ENCODE measurements around the gene UBASH3B.
A peak's percentile ranks its signal among the peaks of the same experiment; 100 is the strongest.

Gene UBASH3B

GRCh38 chr11:122786896-122787295 lies 131.4 kb downstream of the UBASH3B start:
- Histone ChIP-seq H3K4me1 (ENCODE audit: insufficient read depth, low read length, poor library complexity, severe bottlenecking) (no peaks in the 10 kb centered on the region), H3K36me3 (ENCODE audit: insufficient read depth, low read length) (peaks cover 91% of the 10 kb centered on the region), H3K27me3 (ENCODE audit: insufficient read depth, low read length, poor library complexity, severe bottlenecking) (no peaks in the 10 kb centered on the region), H3K4me2 (ENCODE audit: low read depth, low read length, poor library complexity, severe bottlenecking) (no peak overlapping the region), H4K20me1 (ENCODE audit: insufficient read depth, low read length, poor library complexity, severe bottlenecking) (no peaks in the 10 kb centered on the region), H3F3A (ENCODE audit: low read depth) (no peaks in the 10 kb centered on the region), H2AFZ (ENCODE audit: low read length) (no peak overlapping the region), H3K9me3 (ENCODE audit: insufficient read depth, low read depth, low read length) (no peaks in the 10 kb centered on the region), H3K9ac (ENCODE audit: low read depth, low read length, poor library complexity, severe bottlenecking) (no peak overlapping the region), H3K9me2 (replicated peaks; ENCODE audit: low read depth, low read length) (no peaks in the 10 kb centered on the region), H3K4me3 (ENCODE audit: low read length, poor library complexity, severe bottlenecking) (no peak overlapping the region), H3K79me2 (ENCODE audit: insufficient read depth, low read length) (no peaks in the 10 kb centered on the region)
- TF ChIP-seq EZH2phosphoT487 (IDR thresholded peaks at IDR 0.05; ENCODE audit: borderline replicate concordance) (no peak), CTCF (conservative IDR thresholded peaks at IDR 0.05; ENCODE audit: low read length) (no peak)

- H3K27me3 ChIP-seq (ENCODE audit: insufficient read depth, low read length, poor library complexity, severe bottlenecking): no peaks in the 10 kb centered on the region
- H3K9me2 ChIP-seq (replicated peaks; ENCODE audit: low read depth, low read length): no peaks in the 10 kb centered on the region
- H3K4me1 ChIP-seq (ENCODE audit: insufficient read depth, low read length, poor library complexity, severe bottlenecking): no peaks in the 10 kb centered on the region
- H3K4me2 ChIP-seq (ENCODE audit: low read depth, low read length, poor library complexity, severe bottlenecking): no peak overlapping the region
- H3F3A ChIP-seq (ENCODE audit: low read depth): no peaks in the 10 kb centered on the region
- no peaks in the 10 kb centered on the region for H3K79me2 ChIP-seq (ENCODE audit: insufficient read depth, low read length)
- H4K20me1 ChIP-seq (ENCODE audit: insufficient read depth, low read length, poor library complexity, severe bottlenecking): no peaks in the 10 kb centered on the region
- H3K9me3 ChIP-seq (ENCODE audit: insufficient read depth, low read depth, low read length): no peaks in the 10 kb centered on the region
- TF ChIP-seq EZH2phosphoT487 (IDR thresholded peaks at IDR 0.05; ENCODE audit: borderline replicate concordance): no peak
- peak; percentile 61 for TF ChIP-seq CTCF (conservative IDR thresholded peaks at IDR 0.05; ENCODE audit: low read length)
- no peak overlapping the region for H2AFZ ChIP-seq (ENCODE audit: low read length)
- peaks cover 79% of the 10 kb centered on the region; the same call in 1 of the 2 replicates for H3K36me3 ChIP-seq (ENCODE audit: insufficient read depth, low read length)
- H3K4me3 ChIP-seq (ENCODE audit: low read length, poor library complexity, severe bottlenecking): no peak overlapping the region
- H3K9ac ChIP-seq (ENCODE audit: low read depth, low read length, poor library complexity, severe bottlenecking): no peak overlapping the region
Observed at GRCh38 chr11:122788781-122789535, 133.4 kb downstream of the UBASH3B start.

- H3K9ac ChIP-seq (ENCODE audit: low read depth, low read length, poor library complexity, severe bottlenecking): no peak overlapping the region
- H3K4me3 ChIP-seq (ENCODE audit: low read length, poor library complexity, severe bottlenecking): no peak overlapping the region
- no peaks in the 10 kb centered on the region for H3K4me1 ChIP-seq (ENCODE audit: insufficient read depth, low read length, poor library complexity, severe bottlenecking)
- H3K9me3 ChIP-seq (ENCODE audit: insufficient read depth, low read depth, low read length): no peaks in the 10 kb centered on the region
- no peaks in the 10 kb centered on the region for H3F3A ChIP-seq (ENCODE audit: low read depth)
- no peak overlapping the region for H2AFZ ChIP-seq (ENCODE audit: low read length)
- H3K79me2 ChIP-seq (ENCODE audit: insufficient read depth, low read length): no peaks in the 10 kb centered on the region
- H3K27me3 ChIP-seq (ENCODE audit: insufficient read depth, low read length, poor library complexity, severe bottlenecking): no peaks in the 10 kb centered on the region
- TF ChIP-seq CTCF (conservative IDR thresholded peaks at IDR 0.05; ENCODE audit: low read length): no peak
- no peak for TF ChIP-seq EZH2phosphoT487 (IDR thresholded peaks at IDR 0.05; ENCODE audit: borderline replicate concordance)
- H4K20me1 ChIP-seq (ENCODE audit: insufficient read depth, low read length, poor library complexity, severe bottlenecking): no peaks in the 10 kb centered on the region
- H3K4me2 ChIP-seq (ENCODE audit: low read depth, low read length, poor library complexity, severe bottlenecking): no peak overlapping the region
- H3K9me2 ChIP-seq (replicated peaks; ENCODE audit: low read depth, low read length): no peaks in the 10 kb centered on the region
- peaks cover 76% of the 10 kb centered on the region for H3K36me3 ChIP-seq (ENCODE audit: insufficient read depth, low read length)
Observed at GRCh38 chr11:122789907-122790306, 134.4 kb downstream of the UBASH3B start.
